H1 (cell line): ENCODE results near the gene UBE3A. TPM values are rescaled to one million over a fixed set of nuclear protein-coding genes. Genes with fewer than 3 reads are reported as not detected.

Experiments
- CTCF ChIA-PET: fragments of 300-600 bp; sonication (Branson Sonifier 250); formaldehyde crosslinking; loops from one replicate; lab custom pipeline; 2021; ENCODE audit not compliant: partially characterized antibody; lab: Charles Lee
- POLR2A ChIA-PET: fragments of 300-600 bp; sonication (Branson Sonifier 250); formaldehyde crosslinking; loops from one replicate; lab custom pipeline; 2021; ENCODE audit warnings: inconsistent platforms; ENCODE audit not compliant: partially characterized antibody; lab: Charles Lee
- DNase-seq, 2 experiments: peaks; one replicate each; pipeline versions ENCODE4 v3.0.0 to v3.0.0-alpha.2; 2010 to 2022; ENCODE audit warnings: low spot score in 2 of 2, low read depth in 1 of 2, mixed read lengths in 1 of 2
- FAIRE-seq: peaks from 2 replicates; lab custom pipeline; 2011; peaks lifted over from hg19 to GRCh38; lab: Jason Lieb, UNC
- H2AFZ ChIP-seq: 2 replicates; pipeline ENCODE4 v1.8.1; 2012; ENCODE audit warnings: low read length, inconsistent platforms
- H2AK5ac ChIP-seq: 2 replicates; pipeline ENCODE4 v1.6.1; 2013; ENCODE audit warnings: low read depth, low read length
- H2BK120ac ChIP-seq: replicated peaks from 2 replicates; pipeline ENCODE3; 2013; ENCODE audit warnings: low read depth, low read length, inconsistent platforms
- H2BK12ac ChIP-seq: 2 replicates; pipeline ENCODE4 v1.6.1; 2013; ENCODE audit warnings: low read depth, low read length
- H2BK15ac ChIP-seq: 2 replicates; pipeline ENCODE4 v1.6.1; 2013; ENCODE audit warnings: low read length
- H2BK20ac ChIP-seq: 2 replicates; pipeline ENCODE4 v1.6.1; 2013; ENCODE audit warnings: low read length
- H2BK5ac ChIP-seq: 2 replicates; pipeline ENCODE4 v1.6.1; 2013; ENCODE audit warnings: low read depth, low read length
- H3K14ac ChIP-seq: 2 replicates; pipeline ENCODE4 v1.6.1; 2013; ENCODE audit warnings: inconsistent platforms; ENCODE audit not compliant: insufficient read length
- H3K18ac ChIP-seq: 2 replicates; pipeline ENCODE4 v1.6.1; 2013; ENCODE audit warnings: low read length; ENCODE audit errors: extremely low read depth
- H3K23ac ChIP-seq: 2 replicates; pipeline ENCODE4 v1.6.1; 2013; ENCODE audit warnings: inconsistent platforms; ENCODE audit not compliant: insufficient read length
- H3K23me2 ChIP-seq: 2 replicates; pipeline ENCODE4 v1.6.1; 2013; ENCODE audit warnings: low read depth, low read length
- H3K27ac ChIP-seq: 2 replicates; pipeline ENCODE4 v1.6.1; 2011; ENCODE audit warnings: low read depth, low read length, inconsistent platforms
- H3K27me3 ChIP-seq, 4 experiments: replicated peaks in 1 of 4; 1 replicate in 1 of 4; 2 replicates in 3 of 4; pipeline versions ENCODE4 v1.6.1 to v1.8.1; 2011 to 2013; ENCODE audit warnings: low read length in 3 of 4, mild to moderate bottlenecking in 3 of 4, inconsistent platforms in 2 of 4, mixed read lengths in 2 of 4, moderate library complexity in 1 of 4; ENCODE audit not compliant: control insufficient read depth in 3 of 4, insufficient read depth in 3 of 4; ENCODE audit errors: extremely low read depth in 1 of 4
- H3K36me3 ChIP-seq, 4 experiments: 2 replicates each; pipeline versions ENCODE4 v1.6.1 to v1.8.1; 2011 to 2013; ENCODE audit warnings: mild to moderate bottlenecking in 4 of 4, low read length in 3 of 4, moderate library complexity in 2 of 4, control low read depth in 1 of 4, inconsistent platforms in 1 of 4; ENCODE audit not compliant: insufficient read depth in 4 of 4, control insufficient read depth in 2 of 4
- H3K4ac ChIP-seq: replicated peaks from 2 replicates; pipeline ENCODE3; 2013; ENCODE audit warnings: low read length, low read depth, mixed read lengths, inconsistent platforms; ENCODE audit not compliant: insufficient read length
- H3K4me1 ChIP-seq, 4 experiments: replicated peaks in 1 of 4; 1 replicate in 1 of 4; 2 replicates in 3 of 4; pipeline versions ENCODE4 v1.6.1 to v1.8.1; 2011 to 2013; ENCODE audit warnings: low read length in 3 of 4, inconsistent platforms in 2 of 4, mixed read lengths in 1 of 4; ENCODE audit not compliant: insufficient read depth in 4 of 4, control insufficient read depth in 3 of 4
- H3K4me2 ChIP-seq, 2 experiments: 2 replicates each; pipeline versions ENCODE4 v1.6.1 to v1.8.1; 2011 to 2013; ENCODE audit warnings: low read depth in 2 of 2, low read length in 2 of 2, control low read depth in 1 of 2, inconsistent platforms in 1 of 2, mild to moderate bottlenecking in 1 of 2; ENCODE audit not compliant: insufficient read depth in 1 of 2
- H3K4me3 ChIP-seq, 4 experiments: fragments of 200-600, 300-600 bp in 1 of 4; sonication (generic), shearing (Covaris generic), sonication (Bioruptor Twin) in 1 of 4; 2 replicates each; pipeline versions ENCODE4 v1.5.1 to v1.8.1; 2011 to 2016; ENCODE audit warnings: low read length in 4 of 4, low read depth in 3 of 4, control low read depth in 2 of 4, inconsistent platforms in 2 of 4, mild to moderate bottlenecking in 2 of 4, mixed read lengths in 1 of 4, moderate library complexity in 1 of 4; ENCODE audit not compliant: insufficient read depth in 2 of 4; ENCODE audit errors: extremely low read depth in 1 of 4
- H3K56ac ChIP-seq: replicated peaks from 2 replicates; pipeline ENCODE3; 2013; ENCODE audit warnings: low read depth, mild to moderate bottlenecking, mixed read lengths, low read length, inconsistent platforms; ENCODE audit not compliant: insufficient read length
- H3K79me1 ChIP-seq: 2 replicates; pipeline ENCODE4 v1.6.1; 2013; ENCODE audit warnings: low read depth, low read length, control low read depth
- H3K79me2 ChIP-seq, 2 experiments: 2 replicates each; pipeline versions ENCODE4 v1.6.1 to v1.8.1; 2012 to 2013; ENCODE audit warnings: low read length in 2 of 2, mild to moderate bottlenecking in 2 of 2, inconsistent platforms in 1 of 2; ENCODE audit not compliant: insufficient read depth in 2 of 2, control insufficient read depth in 1 of 2
- H3K9ac ChIP-seq, 4 experiments: replicated peaks in 1 of 4; 1 replicate in 1 of 4; 2 replicates in 3 of 4; pipeline versions ENCODE4 v1.6.1 to v1.8.1; 2011 to 2013; ENCODE audit warnings: low read depth in 3 of 4, low read length in 3 of 4, control low read depth in 2 of 4, mild to moderate bottlenecking in 2 of 4, moderate library complexity in 2 of 4, inconsistent platforms in 1 of 4; ENCODE audit errors: extremely low read depth in 1 of 4
- H3K9me3 ChIP-seq, 2 experiments: 2 replicates each; pipeline versions ENCODE4 v1.6.1 to v1.8.1; 2012 to 2013; ENCODE audit warnings: mild to moderate bottlenecking in 2 of 2, moderate library complexity in 2 of 2, control low read depth in 1 of 2, inconsistent platforms in 1 of 2, low read depth in 1 of 2, low read length in 1 of 2, mixed read lengths in 1 of 2; ENCODE audit not compliant: insufficient read depth in 2 of 2
- H4K20me1 ChIP-seq, 2 experiments: replicated peaks in 1 of 2; 2 replicates each; pipeline versions ENCODE3 to v1.8.1; 2011 to 2013; ENCODE audit warnings: inconsistent platforms in 2 of 2, low read length in 2 of 2, mild to moderate bottlenecking in 1 of 2; ENCODE audit not compliant: insufficient read depth in 2 of 2, control insufficient read depth in 1 of 2
- H4K5ac ChIP-seq: 2 replicates; pipeline ENCODE4 v1.6.1; 2013; ENCODE audit warnings: low read length, low read depth, mixed read lengths, inconsistent platforms; ENCODE audit not compliant: insufficient read length
- H4K8ac ChIP-seq: 2 replicates; pipeline ENCODE4 v1.8.0; 2013; ENCODE audit warnings: mild to moderate bottlenecking, moderate library complexity, low read length, inconsistent platforms; ENCODE audit not compliant: insufficient read depth; ENCODE audit errors: extremely low read depth
- H4K91ac ChIP-seq: replicated peaks from 2 replicates; pipeline ENCODE3; 2013; ENCODE audit warnings: low read length, mixed read lengths, inconsistent platforms; ENCODE audit not compliant: insufficient read length
- CBX5 ChIP-seq: fragments of 300-800, 300-1000 bp; sonication (generic); IDR thresholded peaks from 2 replicates; pipeline ENCODE4 v1.7.1; 2016; ENCODE audit warnings: antibody characterized with exemption, low read length, low read depth
- HDAC2 ChIP-seq, 2 experiments: fragments of 300-600 bp in 1 of 2; sonication (generic) in 1 of 2; IDR thresholded peaks; 2 replicates each; pipeline ENCODE4 v1.6.1; 2011 to 2012; ENCODE audit warnings: low read depth in 2 of 2, low read length in 2 of 2, mild to moderate bottlenecking in 2 of 2, moderate library complexity in 2 of 2, borderline replicate concordance in 1 of 2, inconsistent platforms in 1 of 2
- MAFK ChIP-seq: IDR thresholded peaks from 2 replicates; pipeline ENCODE4 v1.6.1; 2012; ENCODE audit warnings: low read depth, mild to moderate bottlenecking, improper control_type of control experiment, low read length
- NRF1 ChIP-seq: IDR thresholded peaks from 2 replicates; pipeline ENCODE4 v1.6.1; 2011; ENCODE audit warnings: mild to moderate bottlenecking, low read depth, low read length, improper control_type of control experiment
- RBBP5 ChIP-seq: IDR thresholded peaks from 2 replicates; pipeline ENCODE4 v1.7.1; 2012; ENCODE audit warnings: low read depth, mild to moderate bottlenecking, inconsistent platforms, low read length, moderate library complexity, borderline replicate concordance
- RFX5 ChIP-seq: IDR thresholded peaks from 2 replicates; pipeline ENCODE4 v1.6.1; 2011; ENCODE audit warnings: low read depth, low read length, improper control_type of control experiment, borderline replicate concordance
- RXRA ChIP-seq: IDR thresholded peaks from 2 replicates; pipeline ENCODE4 v1.6.1; 2011; ENCODE audit warnings: low read depth, mild to moderate bottlenecking, low read length, moderate library complexity; ENCODE audit not compliant: insufficient read depth
- WGBS, 2 experiments: shearing (Covaris generic) in 1 of 2; methylation state at CpG; one replicate each; pipeline versions ENCODE4 v1.1.6 to v1.1.7; 2013 to 2015; ENCODE audit warnings: low lambda C conversion rate in 2 of 2, mixed read lengths in 2 of 2, inconsistent platforms in 1 of 2, low coverage in 1 of 2, missing lambda C conversion rate in 1 of 2; ENCODE audit not compliant: insufficient replicate concordance in 2 of 2, insufficient coverage in 1 of 2, insufficient read length in 1 of 2; ENCODE audit errors: extremely low coverage in 1 of 2, missing lambda C conversion rate in 1 of 2; 5-methylcytosine and 5-hydroxymethylcytosine counted together
- polyA plus RNA-seq, 7 experiments: library from polyadenylated mRNA; depleted of rRNA in 3 of 7; stranded (reverse) in 5 of 7; unstranded in 2 of 7; fragments of >200 nt in 5 of 7; fragments of 200-250 nt in 2 of 7; gene quantifications; 1 replicate in 5 of 7; 2 replicates in 1 of 7; 4 replicates in 1 of 7; pipeline versions ENCODE4 v1.2.1 to v1.2.3, GENCODE V29; 2011 to 2013; ENCODE audit warnings: missing spikeins in 2 of 7, mixed read lengths in 2 of 7
- total RNA-seq: library from RNA; stranded (reverse); fragmentation: NEBNext Ultra II Directional; extraction: Animal tissue kit (Norgen Biotek cat#: 25700); gene quantifications from 2 replicates; pipeline ENCODE4 v1.2.1, GENCODE V29; 2021
- TF ChIP-seq, protein P1 (sequence below): IDR thresholded peaks from 2 replicates; pipeline ENCODE4 v1.6.1; 2012; ENCODE audit warnings: inconsistent platforms

The UBE3A gene
- total and polyA plus RNA-seq, 2 of the 8 experiments (the other 6 are each of a cell fraction or from before 2014, with no cell fraction given), result 13.8 to 110 TPM

DNA sequence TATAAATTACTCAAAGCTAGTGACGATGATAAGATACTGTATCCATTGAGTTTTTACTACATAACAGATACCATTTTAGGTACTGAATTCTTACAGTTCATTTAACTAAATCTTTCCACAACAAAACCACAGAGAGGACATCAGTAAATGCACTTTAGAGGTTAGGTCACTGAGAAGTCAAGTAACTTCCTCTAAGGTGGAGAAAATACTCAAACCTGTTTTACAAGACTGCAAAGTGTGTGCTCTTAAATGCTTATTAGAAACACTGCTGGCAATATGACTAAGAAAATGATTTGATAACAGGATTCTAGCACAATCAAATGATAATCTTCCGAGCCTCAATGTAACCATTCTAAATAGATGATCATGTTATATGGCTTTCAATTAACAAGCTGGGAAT is 99.4 kb downstream of the UBE3A start:
- POLR2A ChIA-PET, result no interaction called here
- Histone ChIP-seq H3K4me1 (peaks cover 0 to 5% (median 1%) of the 10 kb centered on the region in 4 experiments; a peak in 2 of 7 replicates), H3K4me2 (no peak overlapping the region), H2BK120ac (no peak overlapping the region), H3K14ac (no peak overlapping the region), H3K79me2 (peaks cover 0 to 5% of the 10 kb centered on the region in 2 experiments; a peak in 1 of 4 replicates), H2AK5ac (no peak overlapping the region), H2BK5ac (no peak overlapping the region), H3K27ac (no peak overlapping the region), H3K18ac (no peak overlapping the region), H3K27me3 (no peaks in the 10 kb centered on the region), H3K23me2 (no peaks in the 10 kb centered on the region), H2BK20ac (no peak overlapping the region), H3K36me3 (peaks cover 0 to 20% (median 13%) of the 10 kb centered on the region in 4 experiments; a peak in 5 of 8 replicates), H4K8ac (no peak overlapping the region), H3K79me1 (no peaks in the 10 kb centered on the region), H4K20me1 (peaks cover 0 to 4% of the 10 kb centered on the region in 2 experiments), H3K4ac (no peak overlapping the region), H3K23ac (no peak overlapping the region), H4K5ac (no peak overlapping the region), H3K9me3 (no peaks in the 10 kb centered on the region; a peak in 1 of 4 replicates), H2AFZ (no peak overlapping the region), H4K91ac (no peak overlapping the region), H3K56ac (no peak overlapping the region), H3K4me3 (no peak overlapping the region), H2BK12ac (no peak overlapping the region), H3K9ac (no peak overlapping the region), H2BK15ac (no peak overlapping the region)
- DNase-seq (no peak), FAIRE-seq (no peak)
- no peak for TF ChIP-seq CBX5
- TF ChIP-seq RFX5, result no peak
- TF ChIP-seq, protein P1, sequence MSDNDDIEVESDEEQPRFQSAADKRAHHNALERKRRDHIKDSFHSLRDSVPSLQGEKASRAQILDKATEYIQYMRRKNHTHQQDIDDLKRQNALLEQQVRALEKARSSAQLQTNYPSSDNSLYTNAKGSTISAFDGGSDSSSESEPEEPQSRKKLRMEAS, result no peak
- no peak for TF ChIP-seq RBBP5
- no peak for TF ChIP-seq HDAC2 (IDR thresholded peaks at IDR 0.05; ENCODE audit: borderline replicate concordance in 1 of 2, low read depth in 2 of 2, low read length in 2 of 2)
- TF ChIP-seq NRF1, result no peak
- no peak for TF ChIP-seq MAFK
- TF ChIP-seq RXRA, result no peak
- CTCF ChIA-PET, result no interaction called here
- 98% methylated on average over 2 of the region's 2 CpGs; no CpG with 5 or more reads in 1 of the 2 experiments for WGBS, 2 experiments
